ENCODE results near the gene GID8. TPM values are rescaled to one million over a fixed set of nuclear protein-coding genes. Genes with fewer than 3 reads are reported as not detected.

The GID8 gene
- total and polyA plus RNA-seq, 2 of the 13 experiments (the other 11 are each of a cell fraction or from before 2014, with no cell fraction given), result 39.6 to 59.8 TPM

- peak; percentile 97 for TF ChIP-seq PITX1 (CRISPR knock-in tag; IDR thresholded peaks at IDR 0.05)
- TF ChIP-seq RFX3 (CRISPR knock-in tag; IDR thresholded peaks at IDR 0.05), result peak; percentile 34
- TF ChIP-seq CENPT (CRISPR knock-in tag; IDR thresholded peaks at IDR 0.05; ENCODE audit: low read depth), result no peak
- TF ChIP-seq ZBTB7B (CRISPR knock-in tag; IDR thresholded peaks at IDR 0.05), result peak; percentile 82
- TF ChIP-seq ZNF12 (CRISPR knock-in tag; IDR thresholded peaks at IDR 0.05), result peak; percentile 55; the same call in 1 of the 2 replicates
- no peak for TF ChIP-seq U2AF2 (IDR thresholded peaks at IDR 0.05; ENCODE audit: low read depth, low read length)
- TF ChIP-seq ZNF614 (CRISPR knock-in tag; IDR thresholded peaks at IDR 0.05; ENCODE audit: borderline replicate concordance), result peak; percentile 97
- TF ChIP-seq, protein P1, sequence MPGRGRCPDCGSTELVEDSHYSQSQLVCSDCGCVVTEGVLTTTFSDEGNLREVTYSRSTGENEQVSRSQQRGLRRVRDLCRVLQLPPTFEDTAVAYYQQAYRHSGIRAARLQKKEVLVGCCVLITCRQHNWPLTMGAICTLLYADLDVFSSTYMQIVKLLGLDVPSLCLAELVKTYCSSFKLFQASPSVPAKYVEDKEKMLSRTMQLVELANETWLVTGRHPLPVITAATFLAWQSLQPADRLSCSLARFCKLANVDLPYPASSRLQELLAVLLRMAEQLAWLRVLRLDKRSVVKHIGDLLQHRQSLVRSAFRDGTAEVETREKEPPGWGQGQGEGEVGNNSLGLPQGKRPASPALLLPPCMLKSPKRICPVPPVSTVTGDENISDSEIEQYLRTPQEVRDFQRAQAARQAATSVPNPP (CRISPR knock-in tag; IDR thresholded peaks at IDR 0.05), result peak; percentile 80; the same call in 1 of the 2 replicates
- TF ChIP-seq NRL (CRISPR knock-in tag; IDR thresholded peaks at IDR 0.05; ENCODE audit: borderline replicate concordance), result no peak; the same call in 1 of the 2 replicates
- peak; percentile 92; the same call in 1 of the 2 replicates for TF ChIP-seq ZNF547 (CRISPR knock-in tag; IDR thresholded peaks at IDR 0.05)
- peak; percentile 92 for TF ChIP-seq ZNF501 (CRISPR knock-in tag; IDR thresholded peaks at IDR 0.05)
- peak; percentile 99 for TF ChIP-seq FOXO1 (CRISPR knock-in tag; IDR thresholded peaks at IDR 0.05)
- TF ChIP-seq PAWR (CRISPR knock-in tag; IDR thresholded peaks at IDR 0.05; ENCODE audit: borderline replicate concordance), result no peak
- TF ChIP-seq ZNF792 (CRISPR knock-in tag; IDR thresholded peaks at IDR 0.05), result peak; percentile 92
- TF ChIP-seq FOXK2 (IDR thresholded peaks at IDR 0.05), result peak; percentile 59
- peak; percentile 28 for TF ChIP-seq TBL1XR1 (IDR thresholded peaks at IDR 0.05; ENCODE audit: borderline replicate concordance, low read length, partially characterized antibody)
- peak; percentile 95 for TF ChIP-seq ZNF264 (CRISPR knock-in tag; IDR thresholded peaks at IDR 0.05)
- peak; percentile 73 for TF ChIP-seq ATF7-NPFF (CRISPR knock-in tag; IDR thresholded peaks at IDR 0.05; ENCODE audit: low read depth)
- TF ChIP-seq POGZ (CRISPR knock-in tag; IDR thresholded peaks at IDR 0.05), result peak; percentile 96
- peak; percentile 97 for TF ChIP-seq ZNF609 (CRISPR knock-in tag; IDR thresholded peaks at IDR 0.05; ENCODE audit: borderline replicate concordance)
- TF ChIP-seq CBX2 (IDR thresholded peaks at IDR 0.05; ENCODE audit: low read depth, low read length), result no peak
- peak; percentile 34; the same call in 1 of the 2 replicates for TF ChIP-seq CBX2 (CRISPR knock-in tag; IDR thresholded peaks at IDR 0.05; ENCODE audit: low read depth)
- peak; percentile 87; the same call in 1 of the 2 replicates for TF ChIP-seq IRX3 (CRISPR knock-in tag; IDR thresholded peaks at IDR 0.05; ENCODE audit: borderline replicate concordance, low read depth)
- TF ChIP-seq, protein P2, sequence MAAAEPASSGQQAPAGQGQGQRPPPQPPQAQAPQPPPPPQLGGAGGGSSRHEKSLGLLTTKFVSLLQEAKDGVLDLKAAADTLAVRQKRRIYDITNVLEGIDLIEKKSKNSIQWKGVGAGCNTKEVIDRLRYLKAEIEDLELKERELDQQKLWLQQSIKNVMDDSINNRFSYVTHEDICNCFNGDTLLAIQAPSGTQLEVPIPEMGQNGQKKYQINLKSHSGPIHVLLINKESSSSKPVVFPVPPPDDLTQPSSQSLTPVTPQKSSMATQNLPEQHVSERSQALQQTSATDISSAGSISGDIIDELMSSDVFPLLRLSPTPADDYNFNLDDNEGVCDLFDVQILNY (CRISPR knock-in tag; conservative IDR thresholded peaks at IDR 0.05), result 0 out of 2 replicates have a peak, but pooled peaks have one; percentile 16
- peak; percentile 81 for TF ChIP-seq NR2F6 (IDR thresholded peaks at IDR 0.05)
- TF ChIP-seq NR2F6 (CRISPR knock-in tag; IDR thresholded peaks at IDR 0.05), result peak; percentile 94
Measured at GRCh38 chr20:62916703-62917476, 21.1 kb upstream of the GID8 start (continued).
